DOHH2 (cell line): ENCODE results near the gene RPS28.

ENCODE experiments used
- H3F3A ChIP-seq: fragments of 200-600 bp; sonication (generic), shearing (Covaris generic); 2 replicates; pipeline ENCODE4 v1.6.0; 2016; ENCODE audit warnings: antibody characterized with exemption, mild to moderate bottlenecking; ENCODE audit not compliant: control insufficient read depth, insufficient read depth
- H3K27ac ChIP-seq: fragments of 200-600 bp; sonication (generic); 2 replicates; pipeline ENCODE4 v1.5.1; 2014; ENCODE audit warnings: low read depth, mild to moderate bottlenecking, low read length, moderate library complexity
- H3K27me3 ChIP-seq: fragments of 200-600 bp; sonication (generic); 2 replicates; pipeline ENCODE4 v1.6.1; 2014; ENCODE audit warnings: mild to moderate bottlenecking, low read length, mixed read lengths; ENCODE audit not compliant: control insufficient read depth
- H3K36me3 ChIP-seq: fragments of 200-600 bp; sonication (generic); 2 replicates; pipeline ENCODE4 v1.6.1; 2014; ENCODE audit warnings: mild to moderate bottlenecking, low read length, moderate library complexity, mixed read lengths; ENCODE audit not compliant: control insufficient read depth
- H3K4me1 ChIP-seq: fragments of 200-600 bp; sonication (generic); 2 replicates; pipeline ENCODE4 v1.6.1; 2014; ENCODE audit warnings: mild to moderate bottlenecking, low read length, mixed read lengths; ENCODE audit not compliant: control insufficient read depth
- H3K4me2 ChIP-seq: fragments of 200-600 bp; sonication (generic); 2 replicates; pipeline ENCODE4 v1.6.0; 2014; ENCODE audit warnings: mild to moderate bottlenecking, low read length, moderate library complexity
- H3K4me3 ChIP-seq: fragments of 200-600 bp; sonication (generic); 2 replicates; pipeline ENCODE4 v1.5.1; 2014; ENCODE audit warnings: mild to moderate bottlenecking, low read length, mixed read lengths
- H3K79me2 ChIP-seq: fragments of 200-600 bp; sonication (generic); 2 replicates; pipeline ENCODE4 v1.6.1; 2014; ENCODE audit warnings: mild to moderate bottlenecking, low read length, mixed read lengths; ENCODE audit not compliant: control insufficient read depth
- H3K9me2 ChIP-seq: fragments of 200-600 bp; sonication (generic); replicated peaks from 2 replicates; pipeline ENCODE4 v1.6.1; 2014; ENCODE audit warnings: mild to moderate bottlenecking, low read length, mixed read lengths; ENCODE audit not compliant: control insufficient read depth
- H3K9me3 ChIP-seq: fragments of 200-600 bp; sonication (generic); 2 replicates; pipeline ENCODE4 v1.6.1; 2014; ENCODE audit warnings: antibody characterized with exemption, low read length, mixed read lengths; ENCODE audit not compliant: control insufficient read depth, insufficient read depth
- H4K20me1 ChIP-seq: fragments of 200-600 bp; sonication (generic); 2 replicates; pipeline ENCODE4 v1.6.0; 2014; ENCODE audit warnings: low read depth, mild to moderate bottlenecking, antibody characterized with exemption, low read length, moderate library complexity; ENCODE audit not compliant: control insufficient read depth, insufficient read depth
- EZH2phosphoT487 ChIP-seq: fragments of 200-600 bp; sonication (generic); IDR thresholded peaks from 2 replicates; pipeline ENCODE4 v1.6.1; 2017; ENCODE audit warnings: borderline replicate concordance, mild to moderate bottlenecking, antibody characterized with exemption, low read length, moderate library complexity, mixed read lengths
- TF ChIP-seq, protein P1 (sequence below): fragments of 200-600 bp; sonication (generic); IDR thresholded peaks from one replicate; pipeline ENCODE4 v1.5.1; 2014; ENCODE audit warnings: antibody characterized with exemption, mild to moderate bottlenecking, low read depth, low read length; ENCODE audit not compliant: poor library complexity, severe bottlenecking

RPS28 gene

DNA sequence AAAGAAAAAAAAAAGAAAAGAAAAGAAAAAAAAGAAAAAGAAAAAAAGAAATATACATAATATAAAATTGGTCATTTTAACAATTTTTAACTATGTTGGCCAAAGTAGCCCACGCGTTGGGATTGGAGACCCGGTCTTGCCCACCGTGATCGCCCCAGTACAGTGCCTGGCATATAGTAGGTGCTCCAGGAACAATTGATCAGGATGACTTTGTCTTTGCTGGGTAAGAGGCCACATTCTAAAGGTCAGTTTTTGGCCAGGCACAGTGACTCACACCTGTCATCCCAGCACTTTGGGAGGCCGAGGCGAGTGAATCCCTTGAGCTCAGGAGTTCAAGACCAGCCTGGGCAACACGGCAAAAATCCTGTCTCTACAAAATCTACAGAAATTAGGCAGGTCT, 38.9 kb downstream of the RPS28 start:
- Histone ChIP-seq H3K4me2 (no peak overlapping the region), H3K36me3 (no peaks in the 10 kb centered on the region), H4K20me1 (no peaks in the 10 kb centered on the region), H3K9me2 (no peaks in the 10 kb centered on the region), H3K27ac (no peak overlapping the region), H3F3A (no peaks in the 10 kb centered on the region), H3K79me2 (no peaks in the 10 kb centered on the region), H3K4me3 (no peak overlapping the region), H3K4me1 (no peaks in the 10 kb centered on the region), H3K27me3 (peaks cover 24% of the 10 kb centered on the region), H3K9me3 (no peaks in the 10 kb centered on the region)
- TF ChIP-seq EZH2phosphoT487 = no peak
- TF ChIP-seq, protein P1, sequence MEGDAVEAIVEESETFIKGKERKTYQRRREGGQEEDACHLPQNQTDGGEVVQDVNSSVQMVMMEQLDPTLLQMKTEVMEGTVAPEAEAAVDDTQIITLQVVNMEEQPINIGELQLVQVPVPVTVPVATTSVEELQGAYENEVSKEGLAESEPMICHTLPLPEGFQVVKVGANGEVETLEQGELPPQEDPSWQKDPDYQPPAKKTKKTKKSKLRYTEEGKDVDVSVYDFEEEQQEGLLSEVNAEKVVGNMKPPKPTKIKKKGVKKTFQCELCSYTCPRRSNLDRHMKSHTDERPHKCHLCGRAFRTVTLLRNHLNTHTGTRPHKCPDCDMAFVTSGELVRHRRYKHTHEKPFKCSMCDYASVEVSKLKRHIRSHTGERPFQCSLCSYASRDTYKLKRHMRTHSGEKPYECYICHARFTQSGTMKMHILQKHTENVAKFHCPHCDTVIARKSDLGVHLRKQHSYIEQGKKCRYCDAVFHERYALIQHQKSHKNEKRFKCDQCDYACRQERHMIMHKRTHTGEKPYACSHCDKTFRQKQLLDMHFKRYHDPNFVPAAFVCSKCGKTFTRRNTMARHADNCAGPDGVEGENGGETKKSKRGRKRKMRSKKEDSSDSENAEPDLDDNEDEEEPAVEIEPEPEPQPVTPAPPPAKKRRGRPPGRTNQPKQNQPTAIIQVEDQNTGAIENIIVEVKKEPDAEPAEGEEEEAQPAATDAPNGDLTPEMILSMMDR = no peak

DNA sequence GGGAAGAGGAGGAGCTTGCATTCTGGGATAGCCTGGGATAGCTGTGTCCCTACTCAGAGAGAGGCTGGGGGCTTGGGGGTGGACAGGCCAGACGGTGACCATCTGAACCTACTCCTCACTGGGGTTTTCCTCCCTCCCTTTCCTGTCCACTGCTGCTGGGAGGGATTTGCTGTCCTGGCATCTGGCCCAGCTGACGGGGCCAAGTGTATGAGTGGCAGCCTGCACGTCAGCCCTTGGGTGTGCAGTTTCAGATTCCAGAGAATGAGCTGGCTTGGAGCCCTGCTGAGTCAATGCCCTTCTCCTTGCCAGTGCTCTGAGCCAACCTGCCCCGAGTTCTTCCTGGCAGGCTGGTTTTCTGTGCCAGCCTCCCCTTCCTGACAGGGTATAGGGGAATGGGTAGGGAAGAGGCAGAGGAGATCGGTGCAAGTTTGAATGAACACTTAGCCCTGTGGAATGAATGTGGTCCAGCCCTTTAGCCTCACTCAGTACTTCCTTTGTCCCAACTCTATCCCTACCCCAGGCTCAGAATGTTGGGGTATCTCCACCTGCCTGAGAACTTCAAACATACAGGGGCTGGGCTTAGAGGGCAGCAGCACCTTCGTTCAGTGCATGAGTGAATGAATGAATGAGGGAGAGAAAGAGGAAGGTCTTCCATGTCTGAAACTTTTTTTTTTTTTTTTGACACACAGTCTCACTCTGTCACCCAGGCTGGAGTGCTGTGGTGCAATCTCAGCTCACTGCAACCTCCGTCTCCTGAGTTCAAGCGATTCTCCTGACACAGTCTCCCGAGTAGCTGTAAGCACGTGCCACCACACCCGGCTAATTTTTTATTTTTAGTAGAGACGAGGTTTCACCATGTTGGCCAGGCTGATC, 40.9 kb downstream of the RPS28 start:
- no peaks in the 10 kb centered on the region for H4K20me1 ChIP-seq
- H3K9me2 ChIP-seq = no peaks in the 10 kb centered on the region
- no peak overlapping the region for H3K4me2 ChIP-seq
- H3K27ac ChIP-seq = no peak overlapping the region
- no peaks in the 10 kb centered on the region for H3K9me3 ChIP-seq
- H3F3A ChIP-seq = no peaks in the 10 kb centered on the region
- H3K79me2 ChIP-seq = no peaks in the 10 kb centered on the region
- H3K27me3 ChIP-seq = peaks cover 17% of the 10 kb centered on the region
- no peaks in the 10 kb centered on the region for H3K4me1 ChIP-seq
- H3K36me3 ChIP-seq = no peaks in the 10 kb centered on the region
- TF ChIP-seq, protein P1 = no peak
- no peak for TF ChIP-seq EZH2phosphoT487
- no peak overlapping the region for H3K4me3 ChIP-seq

DNA sequence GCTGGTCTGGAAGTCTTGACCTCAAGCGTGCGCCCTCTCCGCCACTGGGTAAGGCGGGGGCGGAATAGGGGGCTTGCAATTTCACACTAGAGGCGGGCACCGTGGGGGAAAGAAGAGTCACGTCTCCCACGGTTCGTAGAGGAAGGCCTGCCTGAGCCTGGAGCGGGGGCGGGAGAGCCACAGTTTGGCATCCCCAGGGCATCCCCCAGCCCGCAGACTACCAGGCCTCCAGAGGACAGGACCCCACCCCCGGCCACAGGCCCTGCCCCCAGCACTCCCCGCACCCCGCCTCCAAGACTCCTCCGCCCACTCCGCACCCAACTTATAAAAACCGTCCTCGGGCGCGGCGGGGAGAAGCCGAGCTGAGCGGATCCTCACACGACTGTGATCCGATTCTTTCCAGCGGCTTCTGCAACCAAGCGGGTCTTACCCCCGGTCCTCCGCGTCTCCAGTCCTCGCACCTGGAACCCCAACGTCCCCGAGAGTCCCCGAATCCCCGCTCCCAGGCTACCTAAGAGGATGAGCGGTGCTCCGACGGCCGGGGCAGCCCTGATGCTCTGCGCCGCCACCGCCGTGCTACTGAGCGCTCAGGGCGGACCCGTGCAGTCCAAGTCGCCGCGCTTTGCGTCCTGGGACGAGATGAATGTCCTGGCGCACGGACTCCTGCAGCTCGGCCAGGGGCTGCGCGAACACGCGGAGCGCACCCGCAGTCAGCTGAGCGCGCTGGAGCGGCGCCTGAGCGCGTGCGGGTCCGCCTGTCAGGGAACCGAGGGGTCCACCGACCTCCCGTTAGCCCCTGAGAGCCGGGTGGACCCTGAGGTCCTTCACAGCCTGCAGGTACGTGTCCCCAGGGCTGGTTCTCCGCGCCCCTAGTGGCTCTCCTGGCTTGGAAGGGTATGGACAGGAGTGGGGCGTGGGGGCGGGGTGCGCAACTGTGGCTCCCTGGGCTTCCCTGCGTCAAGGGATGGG, 42.8 kb downstream of the RPS28 start, which contains the start of gene ANGPTL4:
TSS of gene ANGPTL4 (plus strand) at position 353 of the 969 bp plus-strand sequence. CDS start at position 520, 167 bp downstream.
- Histone ChIP-seq H3K27ac (no peak within 1 kb of the TSS), H3K27me3 (peaks cover 17% of the 10 kb centered on the region), H3F3A (no peaks in the 10 kb centered on the region), H3K9me2 (no peaks in the 10 kb centered on the region), H4K20me1 (no peaks in the 10 kb centered on the region), H3K4me2 (no peak within 1 kb of the TSS), H3K4me3 (no peak within 1 kb of the TSS), H3K79me2 (no peaks in the 10 kb centered on the region), H3K4me1 (no peaks in the 10 kb centered on the region), H3K36me3 (no peaks in the 10 kb centered on the region), H3K9me3 (no peaks in the 10 kb centered on the region)
- TF ChIP-seq, protein P1 = no peak
- peak; percentile 76; the same call in 1 of the 2 replicates for TF ChIP-seq EZH2phosphoT487
